K562 (cell line): ENCODE results near the gene LUC7L. TPM values are rescaled to one million over a fixed set of nuclear protein-coding genes. Genes with fewer than 3 reads are reported as not detected.

Experiments
- ATF4 ChIP-seq: fragments of 450-650 bp; formaldehyde crosslinking; IDR thresholded peaks from 2 replicates; pipeline ENCODE4 v1.4.0; 2022; ENCODE audit warnings: mild to moderate bottlenecking, moderate library complexity
- CBFA2T3 ChIP-seq: fragments of 450-650 bp; IDR thresholded peaks from 2 replicates; pipeline ENCODE4 v1.6.1; 2017
- CTCFL ChIP-seq: IDR thresholded peaks from 2 replicates; pipeline ENCODE4 v1.6.1; 2011; ENCODE audit warnings: borderline replicate concordance, low read depth, mild to moderate bottlenecking, moderate library complexity, low read length; ENCODE audit not compliant: insufficient read depth, poor library complexity, severe bottlenecking
- GABPB2 ChIP-seq: fragments of 250-450 bp; sonication (Bioruptor Pico); conservative IDR thresholded peaks from 2 replicates; pipeline ENCODE4 v1.5.1; 2021; ENCODE audit warnings: mild to moderate bottlenecking
- MAX ChIP-seq: sonication (generic); formaldehyde crosslinking; IDR thresholded peaks from 2 replicates; pipeline ENCODE4 v1.9.0; 2022; ENCODE audit warnings: mild to moderate bottlenecking, missing genetic modification reagents
- RBM39 ChIP-seq: fragments of 200-400 bp; formaldehyde crosslinking; optimal IDR thresholded peaks from 2 replicates; pipeline ENCODE3; 2018; ENCODE audit warnings: low read depth, low read length
- THRA ChIP-seq: fragments of 450-650 bp; IDR thresholded peaks from 2 replicates; pipeline ENCODE4 v1.6.1; 2017; ENCODE audit warnings: mild to moderate bottlenecking, moderate library complexity
- ZBED1 ChIP-seq: IDR thresholded peaks from 2 replicates; pipeline ENCODE4 v1.6.1; 2014
- ZNF592 ChIP-seq: fragments of 450-650 bp; IDR thresholded peaks from 2 replicates; pipeline ENCODE4 v1.6.1; 2017; ENCODE audit warnings: antibody characterized with exemption, mild to moderate bottlenecking
- ZNF79 ChIP-seq: fragments of 250-450 bp; sonication (Bioruptor Pico); IDR thresholded peaks from 2 replicates; pipeline ENCODE4 v1.4.0; 2020; ENCODE audit warnings: low read depth, mild to moderate bottlenecking, moderate library complexity
- polyA plus RNA-seq, 8 experiments: library from polyadenylated mRNA; depleted of rRNA in 4 of 8; stranded (reverse) in 5 of 8; unstranded in 3 of 8; fragments of >200 nt; fragmentation: Nextera tagmentation in 2 of 8; fragmentation: Illumina TruSeq in 1 of 8; extraction: Ambion mirVana in 2 of 8; extraction: Trizol in 1 of 8; gene quantifications; 2 replicates each; pipeline versions ENCODE4 v1.2.1 to v1.2.3, GENCODE V29; 2011 to 2014; ENCODE audit warnings: inconsistent platforms in 1 of 8, missing spikeins in 1 of 8
- total RNA-seq, 7 experiments: library from RNA; depleted of rRNA in 6 of 7; stranded (reverse); fragments of >200 nt in 6 of 7; fragmentation: Illumina TruSeq in 2 of 7; extraction: Trizol in 2 of 7; gene quantifications; 2 replicates each; pipeline versions ENCODE4 v1.2.1 to v1.2.3, GENCODE V29; 2011 to 2021; ENCODE audit warnings: low replicate concordance in 1 of 7

Gene LUC7L
- total and polyA plus RNA-seq, 9 of the 15 experiments (the other 6 are each of a cell fraction or from before 2014, with no cell fraction given), result 1.7 to 93.3 (median 59.5) TPM

GRCh38 chr16:154217-155030 is 74.8 kb downstream of the LUC7L start (continued):
- TF ChIP-seq THRA, result no peak
- 0 out of 2 replicates have a peak, but pooled peaks have one; percentile 10 for TF ChIP-seq ATF4
- no peak for TF ChIP-seq CBFA2T3
- no peak for TF ChIP-seq RBM39
- TF ChIP-seq GABPB2 (CRISPR knock-in tag), result no peak
- 0 out of 2 replicates have a peak, but pooled peaks have one; percentile 22 for TF ChIP-seq ZNF592
- TF ChIP-seq CTCFL, result no peak
- no peak for TF ChIP-seq ZBED1
- TF ChIP-seq MAX, result peak; percentile 28; the same call in 1 of the 2 replicates
- no peak for TF ChIP-seq ZNF79 (CRISPR knock-in tag)
